ENCODE results near the gene ELL2. TPM values are rescaled to one million over a fixed set of nuclear protein-coding genes. Genes with fewer than 3 reads are reported as not detected.

The ELL2 gene
- total and polyA plus RNA-seq, 2 donors (not counting 1 experiment from before 2014, with no cell fraction given), result 68.5 to 121 TPM

GRCh38 chr5:95858023-95858461 lies 103.6 kb downstream of the ELL2 start:
- Histone ChIP-seq H3K4me3 (replicated peaks in 1 of 4; ENCODE audit: control extremely low read depth in 1 of 4, insufficient read depth in 1 of 4, low read depth in 3 of 4, low read length in 4 of 4) (peak overlapping the region in 1 of 4 experiments; percentile 45), H3K4me2 (ENCODE audit: extremely low read depth, insufficient read depth, low read length) (peak overlapping the region; percentile 60), H3K9ac (ENCODE audit: insufficient read depth, low read length) (peak overlapping the region; percentile 55)

DNA sequence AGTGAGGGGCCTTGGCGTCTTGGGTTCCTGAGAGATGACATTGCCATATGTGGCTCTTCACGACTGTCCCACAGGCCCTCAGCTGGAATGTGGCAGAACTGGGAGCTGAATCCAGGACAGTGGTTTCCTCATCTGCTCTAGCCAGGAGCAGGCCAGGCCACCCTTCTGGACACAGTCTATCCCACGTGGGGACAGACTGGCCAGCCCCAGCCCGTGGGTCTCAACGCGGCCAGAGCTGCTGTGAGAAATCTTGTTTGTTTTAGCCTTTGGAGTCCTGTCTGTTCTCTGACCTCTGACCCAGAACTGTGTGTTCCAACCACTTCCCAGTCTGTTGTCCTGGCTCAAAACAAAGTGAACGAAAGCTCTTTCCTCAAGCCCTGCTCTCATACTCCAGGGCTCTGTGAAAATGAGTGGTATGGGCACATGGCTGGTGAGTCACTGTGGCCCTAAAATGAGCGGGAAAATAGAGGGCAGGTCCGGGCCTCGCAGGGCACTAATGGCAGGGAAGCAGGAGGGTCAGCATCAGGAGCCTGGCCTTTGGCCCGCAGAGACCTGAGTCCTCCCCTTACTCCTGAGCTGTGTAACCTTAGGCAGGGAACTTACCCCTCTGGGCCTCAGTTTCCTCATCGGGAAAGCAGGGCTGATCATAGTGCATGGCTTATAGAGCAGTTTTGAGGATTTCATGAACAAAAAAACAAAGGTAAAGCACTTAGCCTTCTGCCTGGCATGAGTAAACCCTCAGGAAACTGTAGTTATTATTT lies 104.3 kb downstream of the ELL2 start:
- Histone ChIP-seq H2AFZ (ENCODE audit: low read length) (no peak overlapping the region), H3K36me3 (ENCODE audit: control insufficient read depth, insufficient read depth, low read length) (no peaks in the 10 kb centered on the region), H3K4me2 (ENCODE audit: extremely low read depth, insufficient read depth, low read length) (peak overlapping the region; percentile 60), H4K20me1 (ENCODE audit: control insufficient read depth, extremely low read depth, insufficient read depth, low read length) (no peaks in the 10 kb centered on the region), H3K9ac (ENCODE audit: insufficient read depth, low read length) (no peak overlapping the region), H3K9me3 (ENCODE audit: control insufficient read depth, insufficient read depth, low read depth, low read length) (no peaks in the 10 kb centered on the region), H3K79me2 (ENCODE audit: control insufficient read depth, insufficient read depth, low read length) (no peaks in the 10 kb centered on the region), H3K4me3 (replicated peaks in 1 of 4; ENCODE audit: control extremely low read depth in 1 of 4, insufficient read depth in 1 of 4, low read depth in 3 of 4, low read length in 4 of 4) (no peak overlapping the region), H3K27ac (ENCODE audit: insufficient read depth, low read length) (peak overlapping the region; percentile 97), H3K4me1 (ENCODE audit: control insufficient read depth, extremely low read depth, insufficient read depth, low read length) (peaks cover 45% of the 10 kb centered on the region), H3K27me3 (ENCODE audit: control insufficient read depth, insufficient read depth, low read length) (no peaks in the 10 kb centered on the region)
- peak; percentile 42 to 100 for DNase-seq (ENCODE audit: low read depth in 2 of 2)
- no peak for TF ChIP-seq EZH2 (IDR thresholded peaks at IDR 0.05; ENCODE audit: low read length, missing control alignments)

More at GRCh38 chr5:95858023-95858461, 103.6 kb downstream of the ELL2 start:
- H3K36me3 ChIP-seq (ENCODE audit: control insufficient read depth, insufficient read depth, low read length), result no peaks in the 10 kb centered on the region
- peaks cover 51% of the 10 kb centered on the region for H3K4me1 ChIP-seq (ENCODE audit: control insufficient read depth, extremely low read depth, insufficient read depth, low read length)
- TF ChIP-seq CTCF (conservative IDR thresholded peaks at IDR 0.05 in 1 of 2, IDR thresholded peaks at IDR 0.05 in 1 of 2; ENCODE audit: low read depth in 1 of 2, low read length in 2 of 2), result no peak
- no peak for TF ChIP-seq EZH2 (IDR thresholded peaks at IDR 0.05; ENCODE audit: low read length, missing control alignments)
- peak; percentile 97 to 98 for DNase-seq (ENCODE audit: low read depth in 2 of 2)
- H4K20me1 ChIP-seq (ENCODE audit: control insufficient read depth, extremely low read depth, insufficient read depth, low read length), result no peaks in the 10 kb centered on the region
- H3K9me3 ChIP-seq (ENCODE audit: control insufficient read depth, insufficient read depth, low read depth, low read length), result no peaks in the 10 kb centered on the region
- no peak overlapping the region for H2AFZ ChIP-seq (ENCODE audit: low read length)
- H3K79me2 ChIP-seq (ENCODE audit: control insufficient read depth, insufficient read depth, low read length), result no peaks in the 10 kb centered on the region
- peak overlapping the region; percentile 97 for H3K27ac ChIP-seq (ENCODE audit: insufficient read depth, low read length)
- no peaks in the 10 kb centered on the region for H3K27me3 ChIP-seq (ENCODE audit: control insufficient read depth, insufficient read depth, low read length)

- H2AFZ ChIP-seq (ENCODE audit: low read length), result no peak overlapping the region
- no peaks in the 10 kb centered on the region for H3K36me3 ChIP-seq (ENCODE audit: control insufficient read depth, insufficient read depth, low read length)
- H3K4me3 ChIP-seq (replicated peaks in 1 of 4; ENCODE audit: control extremely low read depth in 1 of 4, insufficient read depth in 1 of 4, low read depth in 3 of 4, low read length in 4 of 4), result no peak overlapping the region
- no peak for DNase-seq (ENCODE audit: low read depth in 2 of 2)
- H3K4me2 ChIP-seq (ENCODE audit: extremely low read depth, insufficient read depth, low read length), result no peak overlapping the region
- no peaks in the 10 kb centered on the region for H4K20me1 ChIP-seq (ENCODE audit: control insufficient read depth, extremely low read depth, insufficient read depth, low read length)
- TF ChIP-seq EZH2 (IDR thresholded peaks at IDR 0.05; ENCODE audit: low read length, missing control alignments) (no peak), CTCF (conservative IDR thresholded peaks at IDR 0.05 in 1 of 2, IDR thresholded peaks at IDR 0.05 in 1 of 2; ENCODE audit: low read depth in 1 of 2, low read length in 2 of 2) (no peak)
- no peaks in the 10 kb centered on the region for H3K27me3 ChIP-seq (ENCODE audit: control insufficient read depth, insufficient read depth, low read length)
- H3K79me2 ChIP-seq (ENCODE audit: control insufficient read depth, insufficient read depth, low read length), result no peaks in the 10 kb centered on the region
- no peaks in the 10 kb centered on the region for H3K9me3 ChIP-seq (ENCODE audit: control insufficient read depth, insufficient read depth, low read depth, low read length)
- H3K9ac ChIP-seq (ENCODE audit: insufficient read depth, low read length), result no peak overlapping the region
- H3K27ac ChIP-seq (ENCODE audit: insufficient read depth, low read length), result peak overlapping the region; percentile 97
- H3K4me1 ChIP-seq (ENCODE audit: control insufficient read depth, extremely low read depth, insufficient read depth, low read length), result peaks cover 36% of the 10 kb centered on the region
Observed at GRCh38 chr5:95856501-95856981, 105.1 kb downstream of the ELL2 start.

Measured in fibroblast of lung (primary cell).